ENCODE results near the gene REM2. TPM values are rescaled to one million over a fixed set of nuclear protein-coding genes. Genes with fewer than 3 reads are reported as not detected.

The REM2 gene
- total RNA-seq, 1 experiment from 2014 or later: not detected

- ChIA-PET POLR2A (ENCODE audit: low non-redundant PET) (interaction anchor here (0.7 kb wide), 2 partner anchors 10 to 97 kb away, joined by 3 read pairs; no protein-coding TSS in a partner anchor), CTCF (interaction anchor here (0.6 to 2.1 kb wide), 10 partner anchors 13 to 139 kb away, joined by 3 to 10 read pairs (median 4); partner anchors contain the start of genes AJUBA and HAUS4)
- Histone ChIP-seq H3K9me3 (ENCODE audit: low read depth, low read length, poor library complexity, severe bottlenecking) (no peaks in the 10 kb centered on the region), H3K4me1 (ENCODE audit: insufficient read depth, low read length, poor library complexity, severe bottlenecking) (peaks cover 14% of the 10 kb centered on the region), H3K36me3 (ENCODE audit: insufficient read depth, low read length, poor library complexity, severe bottlenecking) (peaks cover 23% of the 10 kb centered on the region), H3K27me3 (replicated peaks; ENCODE audit: insufficient read depth, low read depth, low read length, poor library complexity) (no peaks in the 10 kb centered on the region), H3K27ac (ENCODE audit: low read depth, low read length, poor library complexity, severe bottlenecking) (peak overlapping the region; percentile 82), H3K4me3 (ENCODE audit: low read depth, low read length, poor library complexity, severe bottlenecking) (peak overlapping the region; percentile 88)
- intact Hi-C loops (cut with micrococcal nuclease; ENCODE audit: unreplicated experiment): loop anchor here (2.0 to 5.0 kb wide), 2 partner anchors 27 to 52 kb away; partner anchors contain the start of genes AJUBA and HAUS4
- DNase-seq (ENCODE audit: low spot score): no peak
- no peak for TF ChIP-seq CTCF (conservative IDR thresholded peaks at IDR 0.05; ENCODE audit: low read depth, low read length)
- TF ChIP-seq EZH2 (IDR thresholded peaks at IDR 0.05; ENCODE audit: borderline replicate concordance, low read depth, low read length, poor library complexity, severe bottlenecking): no peak
- BruUV-seq (replicated peaks): no TSS peak
These were observed 46.9 kb downstream of the REM2 start for GRCh38 chr14:22929961-22930364.

GRCh38 chr14:22932146-22932545 lies 49.1 kb downstream of the REM2 start:
- intact Hi-C loops (cut with micrococcal nuclease; ENCODE audit: unreplicated experiment): no loop called here
- BruUV-seq (replicated peaks): no TSS peak
- Histone ChIP-seq H3K27me3 (replicated peaks; ENCODE audit: insufficient read depth, low read depth, low read length, poor library complexity) (no peaks in the 10 kb centered on the region), H3K27ac (ENCODE audit: low read depth, low read length, poor library complexity, severe bottlenecking) (no peak overlapping the region), H3K9me3 (ENCODE audit: low read depth, low read length, poor library complexity, severe bottlenecking) (no peaks in the 10 kb centered on the region), H3K36me3 (ENCODE audit: insufficient read depth, low read length, poor library complexity, severe bottlenecking) (peaks cover 3% of the 10 kb centered on the region), H3K4me1 (ENCODE audit: insufficient read depth, low read length, poor library complexity, severe bottlenecking) (peaks cover 13% of the 10 kb centered on the region), H3K4me3 (ENCODE audit: low read depth, low read length, poor library complexity, severe bottlenecking) (no peak overlapping the region)
- ChIA-PET POLR2A (ENCODE audit: low non-redundant PET) (no interaction called here), CTCF (no interaction called here)
- no peak for DNase-seq (ENCODE audit: low spot score)
- TF ChIP-seq EZH2 (IDR thresholded peaks at IDR 0.05; ENCODE audit: borderline replicate concordance, low read depth, low read length, poor library complexity, severe bottlenecking) (no peak), CTCF (conservative IDR thresholded peaks at IDR 0.05; ENCODE audit: low read depth, low read length) (no peak)

GRCh38 chr14:22935156-22935555 lies 52.1 kb downstream of the REM2 start:
- TF ChIP-seq EZH2 (IDR thresholded peaks at IDR 0.05; ENCODE audit: borderline replicate concordance, low read depth, low read length, poor library complexity, severe bottlenecking) (no peak), CTCF (conservative IDR thresholded peaks at IDR 0.05; ENCODE audit: low read depth, low read length) (no peak)
- H3K9me3 ChIP-seq (ENCODE audit: low read depth, low read length, poor library complexity, severe bottlenecking): no peaks in the 10 kb centered on the region
- H3K27me3 ChIP-seq (replicated peaks; ENCODE audit: insufficient read depth, low read depth, low read length, poor library complexity): no peaks in the 10 kb centered on the region
- ChIA-PET CTCF (no interaction called here), POLR2A (ENCODE audit: low non-redundant PET) (no interaction called here)
- no TSS peak for BruUV-seq (replicated peaks)
- no peak for DNase-seq (ENCODE audit: low spot score)
- H3K36me3 ChIP-seq (ENCODE audit: insufficient read depth, low read length, poor library complexity, severe bottlenecking): no peaks in the 10 kb centered on the region
- H3K4me1 ChIP-seq (ENCODE audit: insufficient read depth, low read length, poor library complexity, severe bottlenecking): no peaks in the 10 kb centered on the region
- H3K27ac ChIP-seq (ENCODE audit: low read depth, low read length, poor library complexity, severe bottlenecking): no peak overlapping the region
- H3K4me3 ChIP-seq (ENCODE audit: low read depth, low read length, poor library complexity, severe bottlenecking): no peak overlapping the region
- intact Hi-C loops (cut with micrococcal nuclease; ENCODE audit: unreplicated experiment): no loop called here

Other genes starting within 250 kb of the REM2 start
- not detected in 2 replicates for gene OR6J1, start 238.9 kb upstream of the REM2 start, total RNA-seq (2021)
- gene OXA1L, start 116.5 kb upstream of the REM2 start, total RNA-seq (2021): 103 and 107 TPM in 2 replicates
- 1.9 and 2.3 TPM in 2 replicates for gene SLC7A7, start 67.8 kb upstream of the REM2 start, total RNA-seq (2021)
- gene MRPL52, start 53.3 kb upstream of the REM2 start, total RNA-seq (2021): 169 and 187 TPM in 2 replicates
- gene MMP14, start 46.6 kb upstream of the REM2 start, total RNA-seq (2021): 91.3 and 110 TPM in 2 replicates
- gene LRP10, start 11.5 kb upstream of the REM2 start, total RNA-seq (2021): 7.8 and 11.8 TPM in 2 replicates
- 105 and 118 TPM in 2 replicates for gene RBM23, start 35.9 kb downstream of the REM2 start, total RNA-seq (2021)
- 244 and 273 TPM in 2 replicates for gene PRMT5, start 46.2 kb downstream of the REM2 start, total RNA-seq (2021)
- 62.7 and 73.9 TPM in 2 replicates for gene HAUS4, start 73.9 kb downstream of the REM2 start, total RNA-seq (2021)
- gene AJUBA, start 99.3 kb downstream of the REM2 start, total RNA-seq (2021): 37.6 and 43.6 TPM in 2 replicates
- gene C14orf93, start 126.9 kb downstream of the REM2 start, total RNA-seq (2021): 9.9 and 10.8 TPM in 2 replicates
- gene PSMB5, start 151.7 kb downstream of the REM2 start, total RNA-seq (2021): 491 and 500 TPM in 2 replicates
- gene PSMB11, start 159.0 kb downstream of the REM2 start, total RNA-seq (2021): not detected in 2 replicates
- 44.8 and 47.0 TPM in 2 replicates for gene CDH24, start 174.3 kb downstream of the REM2 start, total RNA-seq (2021)
- 325 and 339 TPM in 2 replicates for gene ACIN1, start 211.9 kb downstream of the REM2 start, total RNA-seq (2021)
- 50.3 and 54.5 TPM in 2 replicates for gene C14orf119, start 212.3 kb downstream of the REM2 start, total RNA-seq (2021)
- not detected in 2 replicates for gene CIROP, start 221.8 kb downstream of the REM2 start, total RNA-seq (2021)
- gene CEBPE, start 236.0 kb downstream of the REM2 start, total RNA-seq (2021): not detected in 2 replicates